Liver (tissue), 3 donors: Measurements from ENCODE around the gene COL23A1.

Experiments
- EGR1 ChIP-seq, 2 donors: IDR thresholded peaks; 2 replicates each; pipeline ENCODE4 v1.6.1; 2016 to 2018; ENCODE audit warnings: antibody characterized with exemption in 2 of 2, low read depth in 2 of 2
- GABPA ChIP-seq, 2 donors: IDR thresholded peaks in 1 of 2; conservative IDR thresholded peaks in 1 of 2; 2 replicates each; pipeline ENCODE4 v1.6.1; 2016; ENCODE audit warnings: antibody characterized with exemption in 2 of 2, mild to moderate bottlenecking in 1 of 2, moderate library complexity in 1 of 2
- HNF4G ChIP-seq: IDR thresholded peaks from 2 replicates; pipeline ENCODE4 v1.6.1; 2016; ENCODE audit warnings: antibody characterized with exemption
- JUND ChIP-seq, 2 donors: IDR thresholded peaks; 2 replicates each; pipeline ENCODE4 v1.6.1; 2016; ENCODE audit warnings: antibody characterized with exemption in 2 of 2
- RAD21 ChIP-seq, 2 donors: IDR thresholded peaks; 2 replicates each; pipeline ENCODE4 v1.6.1; 2016; ENCODE audit warnings: antibody characterized with exemption in 2 of 2, mild to moderate bottlenecking in 2 of 2
- SP1 ChIP-seq: IDR thresholded peaks from 2 replicates; pipeline ENCODE4 v1.6.1; 2018; ENCODE audit warnings: antibody characterized with exemption, mild to moderate bottlenecking
- TAF1 ChIP-seq: conservative IDR thresholded peaks from 2 replicates; pipeline ENCODE4 v1.6.1; 2016; ENCODE audit warnings: antibody characterized with exemption, mild to moderate bottlenecking
- YY1 ChIP-seq: IDR thresholded peaks from 2 replicates; pipeline ENCODE4 v1.6.1; 2016; ENCODE audit warnings: antibody characterized with exemption, mild to moderate bottlenecking
- TF ChIP-seq, protein P1 (sequence below): fragments of 150-350 bp; IDR thresholded peaks from 2 replicates; pipeline ENCODE4 v1.5.1; 2017; ENCODE audit warnings: improper control_type of control experiment, low read depth, low read length; ENCODE audit not compliant: missing input control
- TF ChIP-seq, protein P2 (sequence below): IDR thresholded peaks from 2 replicates; pipeline ENCODE4 v1.6.1; 2016; ENCODE audit warnings: antibody characterized with exemption
- TF ChIP-seq, protein P3 (sequence below): IDR thresholded peaks from 2 replicates; pipeline ENCODE4 v1.6.1; 2016; ENCODE audit warnings: antibody characterized with exemption
- TF ChIP-seq, protein P4 (sequence below): IDR thresholded peaks from 2 replicates; pipeline ENCODE4 v1.6.1; 2016; ENCODE audit warnings: antibody characterized with exemption
- TF ChIP-seq, protein P5 (sequence below): IDR thresholded peaks from 2 replicates; pipeline ENCODE4 v1.6.1; 2016; ENCODE audit warnings: antibody characterized with exemption, mild to moderate bottlenecking
- donor health status: healthy.
- donor health status: healthy.

DNA sequence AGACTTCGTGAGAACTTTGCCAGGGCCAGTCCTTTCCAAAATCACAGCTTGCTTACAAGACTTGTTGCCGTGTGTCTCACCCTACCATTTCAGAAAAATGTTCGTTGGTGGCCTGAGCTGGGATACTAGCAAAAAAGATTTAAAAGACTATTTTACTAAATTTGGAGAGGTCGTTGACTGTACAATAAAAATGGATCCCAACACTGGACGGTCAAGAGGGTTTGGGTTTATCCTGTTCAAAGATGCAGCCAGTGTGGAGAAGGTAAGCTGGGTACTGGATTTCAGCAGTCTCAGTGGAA, 384.5 kb downstream of the COL23A1 start:
- TF ChIP-seq, protein P1, sequence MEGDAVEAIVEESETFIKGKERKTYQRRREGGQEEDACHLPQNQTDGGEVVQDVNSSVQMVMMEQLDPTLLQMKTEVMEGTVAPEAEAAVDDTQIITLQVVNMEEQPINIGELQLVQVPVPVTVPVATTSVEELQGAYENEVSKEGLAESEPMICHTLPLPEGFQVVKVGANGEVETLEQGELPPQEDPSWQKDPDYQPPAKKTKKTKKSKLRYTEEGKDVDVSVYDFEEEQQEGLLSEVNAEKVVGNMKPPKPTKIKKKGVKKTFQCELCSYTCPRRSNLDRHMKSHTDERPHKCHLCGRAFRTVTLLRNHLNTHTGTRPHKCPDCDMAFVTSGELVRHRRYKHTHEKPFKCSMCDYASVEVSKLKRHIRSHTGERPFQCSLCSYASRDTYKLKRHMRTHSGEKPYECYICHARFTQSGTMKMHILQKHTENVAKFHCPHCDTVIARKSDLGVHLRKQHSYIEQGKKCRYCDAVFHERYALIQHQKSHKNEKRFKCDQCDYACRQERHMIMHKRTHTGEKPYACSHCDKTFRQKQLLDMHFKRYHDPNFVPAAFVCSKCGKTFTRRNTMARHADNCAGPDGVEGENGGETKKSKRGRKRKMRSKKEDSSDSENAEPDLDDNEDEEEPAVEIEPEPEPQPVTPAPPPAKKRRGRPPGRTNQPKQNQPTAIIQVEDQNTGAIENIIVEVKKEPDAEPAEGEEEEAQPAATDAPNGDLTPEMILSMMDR, result no peak
- no peak for TF ChIP-seq SP1
- TF ChIP-seq, protein P2, sequence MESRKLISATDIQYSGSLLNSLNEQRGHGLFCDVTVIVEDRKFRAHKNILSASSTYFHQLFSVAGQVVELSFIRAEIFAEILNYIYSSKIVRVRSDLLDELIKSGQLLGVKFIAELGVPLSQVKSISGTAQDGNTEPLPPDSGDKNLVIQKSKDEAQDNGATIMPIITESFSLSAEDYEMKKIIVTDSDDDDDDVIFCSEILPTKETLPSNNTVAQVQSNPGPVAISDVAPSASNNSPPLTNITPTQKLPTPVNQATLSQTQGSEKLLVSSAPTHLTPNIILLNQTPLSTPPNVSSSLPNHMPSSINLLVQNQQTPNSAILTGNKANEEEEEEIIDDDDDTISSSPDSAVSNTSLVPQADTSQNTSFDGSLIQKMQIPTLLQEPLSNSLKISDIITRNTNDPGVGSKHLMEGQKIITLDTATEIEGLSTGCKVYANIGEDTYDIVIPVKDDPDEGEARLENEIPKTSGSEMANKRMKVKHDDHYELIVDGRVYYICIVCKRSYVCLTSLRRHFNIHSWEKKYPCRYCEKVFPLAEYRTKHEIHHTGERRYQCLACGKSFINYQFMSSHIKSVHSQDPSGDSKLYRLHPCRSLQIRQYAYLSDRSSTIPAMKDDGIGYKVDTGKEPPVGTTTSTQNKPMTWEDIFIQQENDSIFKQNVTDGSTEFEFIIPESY, result no peak
- no peak for TF ChIP-seq RAD21 (IDR thresholded peaks at IDR 0.05)
- TF ChIP-seq, protein P3, sequence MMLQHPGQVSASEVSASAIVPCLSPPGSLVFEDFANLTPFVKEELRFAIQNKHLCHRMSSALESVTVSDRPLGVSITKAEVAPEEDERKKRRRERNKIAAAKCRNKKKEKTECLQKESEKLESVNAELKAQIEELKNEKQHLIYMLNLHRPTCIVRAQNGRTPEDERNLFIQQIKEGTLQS, result no peak
- no peak for TF ChIP-seq TAF1
- no peak for TF ChIP-seq GABPA (IDR thresholded peaks at IDR 0.05 in 1 of 2, conservative IDR thresholded peaks at IDR 0.05 in 1 of 2)
- TF ChIP-seq, protein P4, sequence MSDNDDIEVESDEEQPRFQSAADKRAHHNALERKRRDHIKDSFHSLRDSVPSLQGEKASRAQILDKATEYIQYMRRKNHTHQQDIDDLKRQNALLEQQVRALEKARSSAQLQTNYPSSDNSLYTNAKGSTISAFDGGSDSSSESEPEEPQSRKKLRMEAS, result no peak
- TF ChIP-seq, protein P5, sequence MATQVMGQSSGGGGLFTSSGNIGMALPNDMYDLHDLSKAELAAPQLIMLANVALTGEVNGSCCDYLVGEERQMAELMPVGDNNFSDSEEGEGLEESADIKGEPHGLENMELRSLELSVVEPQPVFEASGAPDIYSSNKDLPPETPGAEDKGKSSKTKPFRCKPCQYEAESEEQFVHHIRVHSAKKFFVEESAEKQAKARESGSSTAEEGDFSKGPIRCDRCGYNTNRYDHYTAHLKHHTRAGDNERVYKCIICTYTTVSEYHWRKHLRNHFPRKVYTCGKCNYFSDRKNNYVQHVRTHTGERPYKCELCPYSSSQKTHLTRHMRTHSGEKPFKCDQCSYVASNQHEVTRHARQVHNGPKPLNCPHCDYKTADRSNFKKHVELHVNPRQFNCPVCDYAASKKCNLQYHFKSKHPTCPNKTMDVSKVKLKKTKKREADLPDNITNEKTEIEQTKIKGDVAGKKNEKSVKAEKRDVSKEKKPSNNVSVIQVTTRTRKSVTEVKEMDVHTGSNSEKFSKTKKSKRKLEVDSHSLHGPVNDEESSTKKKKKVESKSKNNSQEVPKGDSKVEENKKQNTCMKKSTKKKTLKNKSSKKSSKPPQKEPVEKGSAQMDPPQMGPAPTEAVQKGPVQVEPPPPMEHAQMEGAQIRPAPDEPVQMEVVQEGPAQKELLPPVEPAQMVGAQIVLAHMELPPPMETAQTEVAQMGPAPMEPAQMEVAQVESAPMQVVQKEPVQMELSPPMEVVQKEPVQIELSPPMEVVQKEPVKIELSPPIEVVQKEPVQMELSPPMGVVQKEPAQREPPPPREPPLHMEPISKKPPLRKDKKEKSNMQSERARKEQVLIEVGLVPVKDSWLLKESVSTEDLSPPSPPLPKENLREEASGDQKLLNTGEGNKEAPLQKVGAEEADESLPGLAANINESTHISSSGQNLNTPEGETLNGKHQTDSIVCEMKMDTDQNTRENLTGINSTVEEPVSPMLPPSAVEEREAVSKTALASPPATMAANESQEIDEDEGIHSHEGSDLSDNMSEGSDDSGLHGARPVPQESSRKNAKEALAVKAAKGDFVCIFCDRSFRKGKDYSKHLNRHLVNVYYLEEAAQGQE, result no peak
- TF ChIP-seq HNF4G, result no peak
- TF ChIP-seq JUND (IDR thresholded peaks at IDR 0.05), result no peak
- TF ChIP-seq YY1, result peak; percentile 9
- TF ChIP-seq EGR1 (IDR thresholded peaks at IDR 0.05; ENCODE audit: low read depth in 2 of 2), result no peak
